Hepatocyte (in vitro differentiated cells): ENCODE measurements around the gene INPP4B.

Experiments
- EZH2 ChIP-seq: fragments of 200-600 bp; sonication (generic); IDR thresholded peaks from 2 replicates; pipeline ENCODE4 v1.6.1; 2016; ENCODE audit warnings: antibody characterized with exemption, mild to moderate bottlenecking, borderline replicate concordance
- TF ChIP-seq, protein P1 (sequence below): fragments of 200-600 bp; sonication (generic); IDR thresholded peaks from 2 replicates; pipeline ENCODE4 v1.5.1; 2016; ENCODE audit warnings: antibody characterized with exemption, mild to moderate bottlenecking; ENCODE audit not compliant: poor library complexity

GRCh38 chr4:142418697-142419096, 427.4 kb downstream of the INPP4B start:
- TF ChIP-seq, protein P1, sequence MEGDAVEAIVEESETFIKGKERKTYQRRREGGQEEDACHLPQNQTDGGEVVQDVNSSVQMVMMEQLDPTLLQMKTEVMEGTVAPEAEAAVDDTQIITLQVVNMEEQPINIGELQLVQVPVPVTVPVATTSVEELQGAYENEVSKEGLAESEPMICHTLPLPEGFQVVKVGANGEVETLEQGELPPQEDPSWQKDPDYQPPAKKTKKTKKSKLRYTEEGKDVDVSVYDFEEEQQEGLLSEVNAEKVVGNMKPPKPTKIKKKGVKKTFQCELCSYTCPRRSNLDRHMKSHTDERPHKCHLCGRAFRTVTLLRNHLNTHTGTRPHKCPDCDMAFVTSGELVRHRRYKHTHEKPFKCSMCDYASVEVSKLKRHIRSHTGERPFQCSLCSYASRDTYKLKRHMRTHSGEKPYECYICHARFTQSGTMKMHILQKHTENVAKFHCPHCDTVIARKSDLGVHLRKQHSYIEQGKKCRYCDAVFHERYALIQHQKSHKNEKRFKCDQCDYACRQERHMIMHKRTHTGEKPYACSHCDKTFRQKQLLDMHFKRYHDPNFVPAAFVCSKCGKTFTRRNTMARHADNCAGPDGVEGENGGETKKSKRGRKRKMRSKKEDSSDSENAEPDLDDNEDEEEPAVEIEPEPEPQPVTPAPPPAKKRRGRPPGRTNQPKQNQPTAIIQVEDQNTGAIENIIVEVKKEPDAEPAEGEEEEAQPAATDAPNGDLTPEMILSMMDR, result no peak
- no peak for TF ChIP-seq EZH2
